H1 (cell line): Measurements from ENCODE around the gene SESN1. TPM values are rescaled to one million over a fixed set of nuclear protein-coding genes. Genes with fewer than 3 reads are reported as not detected.

ENCODE experiments used
- E2F6 ChIP-seq: IDR thresholded peaks from 2 replicates; pipeline ENCODE4 v1.6.1; 2012; ENCODE audit warnings: inconsistent platforms
- HDAC2 ChIP-seq, 2 experiments: fragments of 300-600 bp in 1 of 2; sonication (generic) in 1 of 2; IDR thresholded peaks; 2 replicates each; pipeline ENCODE4 v1.6.1; 2011 to 2012; ENCODE audit warnings: low read depth in 2 of 2, low read length in 2 of 2, mild to moderate bottlenecking in 2 of 2, moderate library complexity in 2 of 2, borderline replicate concordance in 1 of 2, inconsistent platforms in 1 of 2
- NANOG ChIP-seq: IDR thresholded peaks from 2 replicates; pipeline ENCODE4 v1.6.1; 2011; ENCODE audit warnings: low read length, low read depth, mild to moderate bottlenecking, inconsistent platforms; ENCODE audit not compliant: insufficient read depth, poor library complexity, severe bottlenecking
- PHF8 ChIP-seq: fragments of 200-600 bp; sonication (generic); conservative IDR thresholded peaks from 2 replicates; pipeline ENCODE4 v1.7.1; 2012; ENCODE audit warnings: low read depth, mild to moderate bottlenecking, inconsistent platforms, low read length, moderate library complexity
- SAP30 ChIP-seq: fragments of 300-600 bp; sonication (generic); IDR thresholded peaks from 2 replicates; pipeline ENCODE4 v1.7.1; 2012; ENCODE audit warnings: low read length, moderate library complexity, mild to moderate bottlenecking, inconsistent platforms; ENCODE audit not compliant: insufficient read depth, insufficient replicate concordance
- TBP ChIP-seq: IDR thresholded peaks from 2 replicates; pipeline ENCODE4 v1.6.1; 2011; ENCODE audit warnings: low read depth, low read length, improper control_type of control experiment
- TCF12 ChIP-seq: IDR thresholded peaks from 2 replicates; pipeline ENCODE4 v1.6.1; 2011; ENCODE audit warnings: low read depth, mild to moderate bottlenecking, low read length
- polyA plus RNA-seq, 7 experiments: library from polyadenylated mRNA; depleted of rRNA in 3 of 7; stranded (reverse) in 5 of 7; unstranded in 2 of 7; fragments of >200 nt in 5 of 7; fragments of 200-250 nt in 2 of 7; gene quantifications; 1 replicate in 5 of 7; 2 replicates in 1 of 7; 4 replicates in 1 of 7; pipeline versions ENCODE4 v1.2.1 to v1.2.3, GENCODE V29; 2011 to 2013; ENCODE audit warnings: missing spikeins in 2 of 7, mixed read lengths in 2 of 7
- total RNA-seq: library from RNA; stranded (reverse); fragmentation: NEBNext Ultra II Directional; extraction: Animal tissue kit (Norgen Biotek cat#: 25700); gene quantifications from 2 replicates; pipeline ENCODE4 v1.2.1, GENCODE V29; 2021

SESN1 gene
- total and polyA plus RNA-seq, 2 of the 8 experiments (the other 6 are each of a cell fraction or from before 2014, with no cell fraction given), result 12.8 to 15.6 TPM

GRCh38 chr6:108959972-108960582, 134.6 kb downstream of the SESN1 start (continued):
- TF ChIP-seq NANOG (no peak), E2F6 (no peak), HDAC2 (IDR thresholded peaks at IDR 0.05; ENCODE audit: borderline replicate concordance in 1 of 2, low read depth in 2 of 2, low read length in 2 of 2) (no peak), PHF8 (no peak), TBP (no peak), SAP30 (no peak), TCF12 (no peak)
